ENCODE data around the gene KXD1. TPM values are rescaled to one million over a fixed set of nuclear protein-coding genes. Genes with fewer than 3 reads are reported as not detected.

The KXD1 gene
- total RNA-seq, 1 experiment from 2014 or later = 95.9 TPM

GRCh38 chr19:18608805-18609716, 51.4 kb downstream of the KXD1 start:
- in situ Hi-C loops (cut with HindIII; ENCODE audit: low sequenced_read_pairs) = no loop called here
- no peak for DNase-seq (ENCODE audit: low spot score)

GRCh38 chr19:18609717-18610051, 52.0 kb downstream of the KXD1 start:
- DNase-seq (ENCODE audit: low spot score) = no peak
- in situ Hi-C loops (cut with HindIII; ENCODE audit: low sequenced_read_pairs) = no loop called here

- in situ Hi-C loops (cut with HindIII; ENCODE audit: low sequenced_read_pairs) = no loop called here
- no peak for DNase-seq (ENCODE audit: low spot score)
Measured at GRCh38 chr19:18610245-18610555, 52.5 kb downstream of the KXD1 start.

- no peak for DNase-seq (ENCODE audit: low spot score)
- in situ Hi-C loops (cut with HindIII; ENCODE audit: low sequenced_read_pairs) = no loop called here
Measured at GRCh38 chr19:18610556-18611326, 53.1 kb downstream of the KXD1 start.

- DNase-seq (ENCODE audit: low spot score) = no peak
- in situ Hi-C loops (cut with HindIII; ENCODE audit: low sequenced_read_pairs) = no loop called here
Measured at GRCh38 chr19:18611327-18612050, 53.8 kb downstream of the KXD1 start.

- in situ Hi-C loops (cut with HindIII; ENCODE audit: low sequenced_read_pairs) = no loop called here
- no peak for DNase-seq (ENCODE audit: low spot score)
Measured at GRCh38 chr19:18612051-18612771, 54.5 kb downstream of the KXD1 start.

- in situ Hi-C loops (cut with HindIII; ENCODE audit: low sequenced_read_pairs) = no loop called here
- DNase-seq (ENCODE audit: low spot score) = peak; percentile 58
Measured at GRCh38 chr19:18612772-18613588, 55.3 kb downstream of the KXD1 start, which contains the start of gene TMEM59L. TMEM59L (plus strand) TSS chr19:18612870; CDS start chr19:18612959, 89 bp downstream.

GRCh38 chr19:18613589-18614234, 56.0 kb downstream of the KXD1 start:
- in situ Hi-C loops (cut with HindIII; ENCODE audit: low sequenced_read_pairs) = no loop called here
- peak; percentile 46 for DNase-seq (ENCODE audit: low spot score)

GRCh38 chr19:18616023-18616422, 58.4 kb downstream of the KXD1 start:
- in situ Hi-C loops (cut with HindIII; ENCODE audit: low sequenced_read_pairs) = no loop called here
- DNase-seq (ENCODE audit: low spot score) = no peak

GRCh38 chr19:18617562-18617961, 59.9 kb downstream of the KXD1 start:
- in situ Hi-C loops (cut with HindIII; ENCODE audit: low sequenced_read_pairs) = no loop called here
- no peak for DNase-seq (ENCODE audit: low spot score)

GRCh38 chr19:18618236-18618635, 60.6 kb downstream of the KXD1 start:
- in situ Hi-C loops (cut with HindIII; ENCODE audit: low sequenced_read_pairs) = no loop called here
- DNase-seq (ENCODE audit: low spot score) = no peak

Other genes with a start within 250 kb of the KXD1 start
- gene LSM4, start 234.8 kb upstream of the KXD1 start, total RNA-seq (2014; rRNA removed; shearing (Covaris generic)) = 539 and 749 TPM in 2 replicates
- gene PGPEP1, start 217.3 kb upstream of the KXD1 start, total RNA-seq (2014; rRNA removed; shearing (Covaris generic)) = 6.5 and 14.1 TPM in 2 replicates
- 143 and 217 TPM in 2 replicates for gene GDF15, start 171.7 kb upstream of the KXD1 start, total RNA-seq (2014; rRNA removed; shearing (Covaris generic))
- gene LRRC25, start 160.2 kb upstream of the KXD1 start, total RNA-seq (2014; rRNA removed; shearing (Covaris generic)) = not detected in 2 replicates
- 272 and 351 TPM in 2 replicates for gene SSBP4, start 138.5 kb upstream of the KXD1 start, total RNA-seq (2014; rRNA removed; shearing (Covaris generic))
- gene ISYNA1, start 119.7 kb upstream of the KXD1 start, total RNA-seq (2014; rRNA removed; shearing (Covaris generic)) = 251 and 359 TPM in 2 replicates
- gene ELL, start 35.8 kb upstream of the KXD1 start, total RNA-seq (2014; rRNA removed; shearing (Covaris generic)) = 15.9 and 16.0 TPM in 2 replicates
- 404 and 484 TPM in 2 replicates for gene FKBP8, start 14.3 kb upstream of the KXD1 start, total RNA-seq (2014; rRNA removed; shearing (Covaris generic))
- gene UBA52, start 14.0 kb downstream of the KXD1 start, total RNA-seq (2014; rRNA removed; shearing (Covaris generic)) = 833 and 855 TPM in 2 replicates
- 50.0 and 100 TPM in 2 replicates for gene REX1BD, start 30.9 kb downstream of the KXD1 start, total RNA-seq (2014; rRNA removed; shearing (Covaris generic))
- gene CRLF1, start 48.9 kb downstream of the KXD1 start, total RNA-seq (2014; rRNA removed; shearing (Covaris generic)) = 148 and 169 TPM in 2 replicates
- gene TMEM59L, start 55.0 kb downstream of the KXD1 start, total RNA-seq (2014; rRNA removed; shearing (Covaris generic)) = 2.5 and 4.1 TPM in 2 replicates
- 5.0 and 8.3 TPM in 2 replicates for gene KLHL26, start 79.2 kb downstream of the KXD1 start, total RNA-seq (2014; rRNA removed; shearing (Covaris generic))
- gene CRTC1, start 125.8 kb downstream of the KXD1 start, total RNA-seq (2014; rRNA removed; shearing (Covaris generic)) = 2.1 and 2.7 TPM in 2 replicates
- 0.49 and 0.54 TPM in 2 replicates for gene COMP, start 233.4 kb downstream of the KXD1 start, total RNA-seq (2014; rRNA removed; shearing (Covaris generic))

All from G401 (cell line).